ENCODE data around the gene USF2.
A peak's percentile ranks its signal among the peaks of the same experiment; 100 is the strongest.

Gene USF2

DNA sequence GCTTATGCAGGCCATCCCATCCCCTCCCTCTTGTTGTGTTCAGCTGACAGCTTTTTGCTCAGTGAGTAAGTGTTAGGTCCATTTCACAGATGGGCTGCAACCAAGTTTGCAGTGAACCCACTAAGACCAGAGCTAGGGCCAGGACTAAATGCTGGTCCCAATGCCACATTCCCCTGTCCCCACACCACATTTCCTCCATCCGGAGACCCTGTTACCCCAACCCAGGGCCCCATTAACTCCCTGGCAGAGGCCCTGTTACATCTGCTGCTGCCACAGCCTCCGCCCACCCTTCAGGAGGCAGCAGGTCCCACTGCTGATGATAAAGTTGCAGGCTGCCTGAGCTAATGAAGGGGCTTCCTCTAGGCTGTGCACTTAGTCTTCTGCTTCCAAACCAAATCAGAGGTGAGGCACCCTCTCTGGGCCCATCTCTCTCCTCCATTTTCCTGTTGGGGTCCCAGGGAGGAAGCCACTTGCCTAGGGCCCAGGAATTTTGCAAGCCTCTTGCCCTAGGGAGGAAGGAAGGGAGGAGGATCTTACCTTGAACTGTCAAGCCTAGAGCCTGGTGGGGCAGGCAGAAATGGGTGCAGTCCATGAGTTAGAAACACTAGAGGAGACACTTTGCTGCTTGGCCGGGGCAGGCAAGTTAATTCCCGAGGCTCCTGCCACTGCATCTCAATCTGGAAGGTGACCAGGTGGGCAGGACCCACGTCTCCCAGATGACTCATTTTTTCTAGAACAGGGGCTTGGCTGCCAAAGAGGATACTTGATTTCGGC lies 3.4 kb upstream of the USF2 start:
- DNase-seq, result no peak

DNA sequence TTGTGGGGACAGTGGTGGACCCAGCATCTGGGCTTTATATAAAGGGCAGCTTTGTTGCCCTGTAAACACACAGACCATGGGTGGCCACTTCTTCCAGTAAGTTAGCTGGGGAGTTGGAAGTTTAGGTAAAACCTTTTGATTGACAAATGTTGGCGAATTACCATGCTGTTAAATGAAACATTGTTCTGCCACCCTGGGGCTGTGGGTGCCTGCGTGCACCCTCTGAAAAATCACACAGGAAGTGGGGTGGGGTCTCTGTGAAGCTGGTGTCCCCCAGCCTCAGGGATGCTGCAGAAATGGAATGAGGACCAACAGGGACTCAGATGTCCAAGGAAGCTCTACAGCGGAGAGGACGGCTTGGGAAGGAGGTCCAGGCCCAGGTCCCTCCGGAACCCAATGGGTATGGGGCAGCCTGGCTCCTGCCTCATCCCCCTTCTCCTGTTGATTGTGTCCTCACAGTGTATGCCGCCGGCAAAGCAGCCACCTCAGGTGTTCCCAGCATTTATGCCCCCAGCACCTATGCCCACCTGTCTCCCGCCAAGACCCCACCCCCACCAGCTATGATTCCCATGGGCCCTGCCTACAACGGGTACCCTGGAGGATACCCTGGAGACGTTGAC lies 2.8 kb upstream of the USF2 start:
- DNase-seq, result no peak

- DNase-seq, result no peak
Measured at GRCh38 chr19:35266520-35267352, 2.0 kb upstream of the USF2 start.

- DNase-seq, result peak in 20 of 58 donors; percentile 26 to 66 (median 53)
Measured at GRCh38 chr19:35267353-35267817, 1.4 kb upstream of the USF2 start.

- DNase-seq, result peak in 44 of 58 donors; percentile 32 to 80 (median 61)
Measured at GRCh38 chr19:35267818-35268535, 785 bp upstream of the USF2 start.

DNA sequence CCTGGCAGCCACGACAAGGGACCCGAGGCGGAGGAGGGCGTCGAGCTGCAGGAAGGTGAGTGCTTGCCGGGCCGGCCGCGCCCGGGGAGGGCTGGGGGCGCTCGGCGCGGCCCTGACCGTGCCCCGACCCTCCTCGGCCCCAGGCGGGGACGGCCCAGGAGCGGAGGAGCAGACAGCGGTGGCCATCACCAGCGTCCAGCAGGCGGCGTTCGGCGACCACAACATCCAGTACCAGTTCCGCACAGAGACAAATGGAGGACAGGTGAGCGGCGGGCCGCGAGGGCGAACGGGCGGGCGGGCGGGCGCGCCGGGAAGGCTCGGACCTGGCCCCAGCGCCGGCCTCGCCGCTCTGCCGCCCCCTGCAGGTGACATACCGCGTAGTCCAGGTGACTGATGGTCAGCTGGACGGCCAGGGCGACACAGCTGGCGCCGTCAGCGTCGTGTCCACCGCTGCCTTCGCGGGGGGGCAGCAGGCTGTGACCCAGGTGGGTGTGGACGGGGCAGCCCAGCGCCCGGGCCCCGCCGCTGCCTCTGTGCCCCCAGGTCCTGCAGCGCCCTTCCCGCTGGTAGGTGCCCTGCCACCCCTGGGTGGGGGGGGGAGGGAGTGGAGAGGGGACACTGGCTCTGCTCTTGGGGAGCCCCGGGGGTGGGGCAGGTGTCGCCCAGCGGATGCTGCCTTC lies 816 bp downstream of the USF2 start:
- DNase-seq, result peak in 52 of 58 donors; percentile 55 to 89 (median 76)

GRCh38 chr19:35270381-35270811 lies 1.6 kb downstream of the USF2 start:
- DNase-seq, result no peak

- DNase-seq, result no peak
Measured at GRCh38 chr19:35271546-35271945, 2.8 kb downstream of the USF2 start.

- peak in 8 of 58 donors; percentile 13 to 32 (median 26) for DNase-seq
Measured at GRCh38 chr19:35272122-35272719, 3.5 kb downstream of the USF2 start.

- peak in 2 of 58 donors; percentile 17 to 27 for DNase-seq
Measured at GRCh38 chr19:35272954-35273649, 4.3 kb downstream of the USF2 start.

DNA sequence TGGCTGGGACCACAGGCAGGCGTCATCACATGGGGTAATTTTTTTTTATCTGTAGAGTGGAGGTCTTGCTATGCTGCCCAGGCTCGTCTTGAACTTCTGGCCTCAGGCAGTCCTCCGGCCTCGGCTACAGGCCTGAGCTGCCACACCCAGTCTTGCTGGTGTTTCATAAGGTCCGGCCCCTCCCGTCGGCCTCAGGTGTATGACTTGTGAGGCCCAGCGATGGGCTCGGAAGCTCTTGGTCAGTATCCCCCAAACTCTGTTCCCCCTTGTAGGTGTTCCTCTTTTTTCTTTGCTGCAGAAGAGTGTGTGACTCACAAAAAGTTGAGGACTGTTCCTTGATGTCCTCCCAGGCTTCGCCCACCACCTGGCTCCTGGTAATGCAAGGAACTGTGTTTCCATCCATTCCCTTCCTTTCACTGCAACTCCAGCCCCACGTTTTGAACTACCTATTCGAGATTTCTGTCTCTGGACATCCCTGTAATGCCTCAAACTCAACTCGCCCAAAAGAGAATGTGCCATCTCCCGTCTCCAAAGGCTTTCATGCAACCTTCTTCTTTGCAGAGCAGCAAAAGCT lies 5.0 kb downstream of the USF2 start:
- peak in 1 of 58 donors; percentile 60 for DNase-seq

- DNase-seq, result no peak
Measured at GRCh38 chr19:35274323-35274722, 5.6 kb downstream of the USF2 start.

DNA sequence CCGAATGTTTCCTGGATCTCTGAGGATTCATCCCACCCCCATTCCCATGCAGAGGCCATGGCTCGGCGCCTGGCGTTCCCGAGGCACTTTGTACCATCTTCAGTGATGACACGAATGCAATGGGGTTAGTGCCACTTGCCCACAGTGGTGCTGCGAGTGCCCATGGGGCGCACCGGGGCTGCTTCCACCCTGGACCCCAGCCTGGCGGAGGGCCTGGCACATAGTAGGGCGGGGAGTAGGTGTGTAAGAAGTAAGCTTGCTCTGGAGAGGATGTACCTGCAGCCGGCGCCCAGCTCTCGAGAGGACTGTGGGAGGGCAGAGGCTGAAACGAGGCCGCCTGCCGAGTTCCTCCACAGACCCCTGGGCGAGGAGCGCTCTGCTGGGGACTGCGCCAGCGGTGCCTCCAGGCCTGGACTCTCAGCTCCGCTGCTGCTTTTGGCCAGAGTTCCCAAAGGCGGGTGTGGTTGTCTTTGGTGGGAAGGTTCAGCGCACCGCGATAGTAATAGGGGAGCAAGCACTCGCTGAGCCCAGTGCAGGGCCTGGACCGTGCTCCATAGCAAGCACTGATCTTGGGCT lies 8.0 kb downstream of the USF2 start:
- no peak for DNase-seq

GRCh38 chr19:35278578-35279284 lies 10.0 kb downstream of the USF2 start:
- no peak for DNase-seq

DNA sequence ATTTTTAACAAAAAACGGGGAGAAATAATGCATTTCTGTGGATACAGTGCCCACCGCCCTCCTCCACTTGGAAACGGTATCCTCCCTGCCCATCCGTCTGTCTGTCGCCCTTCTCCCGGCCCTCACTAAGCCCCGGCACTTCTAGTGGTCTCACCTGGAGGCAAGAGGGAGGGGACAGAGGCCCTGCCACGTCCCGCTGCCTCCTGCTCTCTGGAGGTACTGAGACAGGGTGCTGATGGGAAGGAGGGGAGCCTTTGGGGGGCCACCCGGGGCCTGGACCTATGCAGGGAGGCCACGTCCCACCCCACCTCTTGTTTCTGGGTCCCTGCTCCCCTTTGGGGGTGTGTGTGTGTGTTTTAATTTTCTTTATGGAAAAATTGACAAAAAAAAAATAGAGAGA lies 10.6 kb downstream of the USF2 start:
- no peak for DNase-seq

DNA sequence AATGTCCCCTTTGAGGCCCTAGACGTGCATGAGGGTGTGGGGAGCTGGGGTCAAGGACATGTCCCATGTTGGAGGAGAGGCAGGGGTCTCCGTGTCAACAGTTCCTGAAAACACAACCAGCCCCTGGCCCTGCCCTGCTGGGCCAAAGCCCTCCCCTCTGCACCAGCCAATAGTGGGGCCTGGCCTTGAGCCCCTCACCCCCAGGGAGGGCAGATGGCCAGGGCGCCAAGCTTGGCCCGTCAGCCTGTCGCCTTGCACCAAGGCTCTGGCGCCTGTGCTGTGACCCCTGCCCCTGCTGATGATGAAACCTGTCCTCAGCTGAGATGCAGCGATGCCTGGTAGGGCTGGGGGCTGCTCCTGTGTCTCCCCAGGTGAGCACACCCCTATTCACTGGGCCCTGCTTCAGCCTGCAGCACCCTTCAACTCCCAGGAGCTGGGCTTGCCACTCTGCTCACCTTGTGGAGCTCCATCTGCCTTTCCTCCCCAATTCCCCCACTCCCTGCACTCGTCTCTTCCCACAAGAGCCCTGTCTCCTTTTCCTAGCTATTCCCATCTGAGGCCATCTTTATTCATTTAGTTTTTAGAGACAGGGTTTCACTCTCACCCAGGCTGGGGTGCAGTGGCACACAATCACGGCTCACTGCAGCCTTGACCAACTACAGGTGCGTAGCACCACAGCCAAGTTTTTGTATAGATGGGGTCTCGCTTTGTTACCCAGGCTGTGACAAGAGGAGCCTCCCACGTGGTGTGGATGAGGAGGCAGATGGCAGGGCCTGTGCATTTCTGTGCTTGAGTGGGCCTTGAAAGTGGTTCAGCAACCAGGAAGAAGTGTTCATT lies 11.4 kb downstream of the USF2 start:
- DNase-seq, result peak in 1 of 58 donors; percentile 31

DNA sequence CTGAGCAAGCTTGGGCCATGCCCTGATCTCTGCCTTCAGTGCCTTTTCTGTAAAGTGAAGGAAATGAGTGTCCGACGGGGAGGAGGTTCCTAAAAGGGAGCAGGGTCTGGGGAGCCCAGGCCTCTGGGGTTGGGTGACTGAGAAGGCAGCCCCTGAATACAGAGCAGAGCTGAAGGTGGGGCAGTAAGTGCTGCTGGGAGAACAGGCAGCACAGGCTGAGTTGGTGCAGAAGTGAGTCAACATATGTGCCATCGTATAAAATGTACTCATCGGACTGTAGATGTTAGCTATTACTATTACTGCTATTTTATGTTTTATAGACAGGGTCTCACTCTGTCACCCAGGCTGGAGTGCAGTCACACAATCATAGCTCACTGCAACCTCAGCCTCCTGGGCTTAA lies 12.5 kb downstream of the USF2 start:
- no peak for DNase-seq

Measured in anterior cingulate cortex (tissue), 58 donors.